AG10803 (cell line): ENCODE data around the gene ANKRD16.
"Not testable (repeated sequence)": the region's sequence is repeated elsewhere in the genome, so short reads cannot be mapped to it uniquely, and the experiment has no call there.

Source experiments
- DNase-seq: peaks from one replicate; pipeline ENCODE4 v3.0.0; 2010; ENCODE audit warnings: low read depth
- H3K4me3 ChIP-seq: 2 replicates; pipeline ENCODE4 v1.5.1; 2011; ENCODE audit warnings: mild to moderate bottlenecking, low read length, control low read depth
- CTCF ChIP-seq: conservative IDR thresholded peaks from 2 replicates; pipeline ENCODE4 v1.5.1; 2011; ENCODE audit warnings: mild to moderate bottlenecking, low read length, control low read depth, inconsistent platforms

The ANKRD16 gene

GRCh38 chr10:5915451-5915850 lies 25.8 kb upstream of the ANKRD16 start:
- DNase-seq: no peak
- H3K4me3 ChIP-seq: no peak overlapping the region
- TF ChIP-seq CTCF: no peak

DNA sequence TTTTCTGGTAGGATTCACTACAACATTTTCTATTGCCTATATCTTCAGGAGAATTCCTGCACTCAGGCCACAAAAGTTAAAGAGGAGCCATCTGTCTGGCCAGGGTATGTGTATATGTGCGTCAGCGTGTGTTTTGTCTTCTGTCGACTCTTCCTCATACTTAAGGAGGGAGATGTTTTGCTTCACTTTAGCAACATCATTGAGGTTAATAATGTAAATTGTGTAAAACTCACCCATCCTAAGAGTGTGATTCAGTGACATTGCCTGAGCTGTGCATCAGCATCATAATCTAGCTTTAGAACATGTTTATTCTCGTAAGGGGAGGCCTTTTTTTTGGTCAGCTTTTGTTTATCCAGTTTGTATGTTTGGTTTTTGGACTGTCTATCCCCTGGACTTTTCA lies 24.0 kb upstream of the ANKRD16 start:
- no peak for TF ChIP-seq CTCF
- H3K4me3 ChIP-seq: no peak overlapping the region
- DNase-seq: no peak

DNA sequence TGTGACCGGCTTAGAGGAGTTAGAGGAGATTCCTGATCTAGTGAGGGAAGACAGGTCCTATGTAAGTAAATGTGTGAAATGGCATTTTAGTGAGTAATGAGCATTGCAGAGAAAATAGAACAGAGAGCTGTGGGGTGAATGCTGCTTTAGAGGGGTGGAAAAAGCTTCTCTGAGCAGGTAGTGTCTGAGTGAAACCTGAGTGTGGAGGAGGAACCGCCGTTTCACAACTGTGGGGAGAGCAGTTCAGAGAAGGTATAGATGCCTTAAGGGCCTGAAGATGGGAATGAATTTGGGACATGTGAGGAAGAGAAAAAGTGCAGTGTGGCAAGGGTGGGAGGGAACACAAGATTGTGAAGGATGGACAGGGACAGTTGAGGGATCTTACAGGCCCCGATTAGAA lies 22.0 kb upstream of the ANKRD16 start:
- H3K4me3 ChIP-seq: no peak overlapping the region
- DNase-seq: no peak
- TF ChIP-seq CTCF: no peak

GRCh38 chr10:5910323-5911100 lies 20.8 kb upstream of the ANKRD16 start:
- H3K4me3 ChIP-seq: no peak overlapping the region
- no peak for DNase-seq
- TF ChIP-seq CTCF: no peak

DNA sequence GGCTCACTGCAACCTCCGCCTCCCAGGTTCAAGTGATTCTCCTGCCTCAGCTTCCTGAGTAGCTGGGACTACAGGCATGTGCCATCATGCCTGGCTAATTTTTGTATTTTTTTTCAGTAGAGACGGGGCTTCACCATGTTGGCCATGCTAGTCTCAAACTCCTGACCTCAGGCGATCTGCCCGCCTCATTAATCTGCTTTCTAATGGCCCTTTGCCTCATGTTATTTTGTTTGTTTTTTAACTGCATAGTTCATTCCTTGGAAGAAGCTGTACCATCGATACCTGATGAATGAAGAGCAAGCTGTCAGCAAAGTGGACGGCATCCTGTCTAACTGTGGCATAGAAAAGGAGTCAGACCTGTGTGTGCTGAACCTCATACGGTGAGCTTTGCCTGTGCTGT lies 19.0 kb upstream of the ANKRD16 start:
- not testable (repeated sequence) for DNase-seq, H3K4me3 ChIP-seq

- no peak for TF ChIP-seq CTCF
- H3K4me3 ChIP-seq: no peak overlapping the region
- no peak for DNase-seq
These were observed 17.0 kb upstream of the ANKRD16 start for GRCh38 chr10:5906651-5907050.

DNA sequence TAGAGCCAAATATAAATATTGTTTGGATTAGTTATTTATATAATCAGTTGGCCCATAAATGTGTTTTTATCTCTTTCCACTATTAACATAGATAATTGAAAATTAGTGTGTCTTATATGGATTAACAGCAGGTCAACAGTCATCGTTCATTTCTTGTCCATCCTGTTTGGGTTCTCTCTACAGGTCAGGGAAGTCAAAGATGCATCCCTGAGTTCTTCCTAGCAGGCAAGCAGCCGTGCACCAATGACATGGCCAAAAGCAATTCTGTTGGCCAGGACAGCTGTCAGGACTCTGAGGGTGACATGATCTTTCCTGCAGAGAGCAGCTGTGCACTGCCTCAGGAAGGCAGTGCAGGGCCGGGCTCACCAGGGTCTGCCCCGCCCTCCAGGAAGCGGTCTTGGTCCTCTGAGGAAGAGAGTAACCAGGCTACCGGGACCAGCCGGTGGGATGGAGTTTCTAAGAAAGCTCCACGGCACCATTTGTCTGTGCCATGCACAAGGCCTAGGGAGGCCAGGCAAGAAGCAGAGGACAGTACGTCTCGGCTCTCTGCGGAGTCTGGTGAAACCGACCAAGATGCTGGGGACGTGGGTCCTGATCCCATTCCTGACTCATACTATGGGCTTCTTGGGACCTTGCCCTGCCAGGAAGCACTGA lies 16.3 kb upstream of the ANKRD16 start:
- DNase-seq: no peak
- no peak for TF ChIP-seq CTCF
- no peak overlapping the region for H3K4me3 ChIP-seq
